ENCODE results near the gene DSPP. TPM values are rescaled to one million over a fixed set of nuclear protein-coding genes. Genes with fewer than 3 reads are reported as not detected.

The DSPP gene
- total RNA-seq, 1 experiment from 2014 or later: not detected

- no peak for DNase-seq
- Histone ChIP-seq H2BK120ac (ENCODE audit: low read depth, low read length, poor library complexity, severe bottlenecking) (no peak within 1 kb of the TSS), H4K8ac (replicated peaks; ENCODE audit: insufficient read length, low read depth, low read length) (no peak within 1 kb of the TSS), H2BK20ac (ENCODE audit: low read depth, low read length, poor library complexity, severe bottlenecking) (no peak within 1 kb of the TSS), H3K9me3 (ENCODE audit: control insufficient read depth, low read depth, low read length) (no peaks in the 10 kb centered on the region), H2BK5ac (ENCODE audit: insufficient read length, low read length) (no peak within 1 kb of the TSS), H2AK5ac (ENCODE audit: insufficient read length, low read length) (no peak within 1 kb of the TSS), H4K5ac (ENCODE audit: insufficient read length, low read depth, low read length) (no peak within 1 kb of the TSS), H3K23ac (ENCODE audit: insufficient read length, low read depth, low read length) (no peak within 1 kb of the TSS), H3K27me3 (ENCODE audit: insufficient read depth, low read length) (no peaks in the 10 kb centered on the region), H3K27ac (ENCODE audit: insufficient read length, low read depth, low read length) (no peak within 1 kb of the TSS), H3K79me1 (ENCODE audit: insufficient read depth, low read depth, low read length, poor library complexity, severe bottlenecking) (no peaks in the 10 kb centered on the region), H3K23me2 (ENCODE audit: insufficient read length, low read depth, low read length, poor library complexity, severe bottlenecking) (no peaks in the 10 kb centered on the region), H4K20me1 (ENCODE audit: control insufficient read depth, insufficient read depth, insufficient read length) (no peaks in the 10 kb centered on the region), H3K18ac (ENCODE audit: insufficient read length, low read depth, low read length) (no peak within 1 kb of the TSS), H3K14ac (ENCODE audit: insufficient read depth, low read length) (no peak within 1 kb of the TSS), H3K4ac (ENCODE audit: low read depth, low read length) (no peak within 1 kb of the TSS), H3T11ph (ENCODE audit: low read length) (no peak within 1 kb of the TSS), H2AFZ (ENCODE audit: low read length) (no peak within 1 kb of the TSS), H3K4me2 (ENCODE audit: insufficient read depth, insufficient read length, low read length) (no peak within 1 kb of the TSS), H2BK15ac (ENCODE audit: low read depth, low read length) (no peak within 1 kb of the TSS), H3K56ac (ENCODE audit: insufficient read length, low read depth, low read length) (no peak within 1 kb of the TSS), H2BK12ac (ENCODE audit: insufficient read length, low read depth, low read length) (no peak within 1 kb of the TSS), H3K9ac (ENCODE audit: extremely low read depth, insufficient read length, low read length) (no peak within 1 kb of the TSS), H3K79me2 (ENCODE audit: insufficient read depth, low read length) (no peaks in the 10 kb centered on the region), H3K4me1 (ENCODE audit: insufficient read depth, low read length) (peaks cover 3% of the 10 kb centered on the region; the same call in 1 of the 2 replicates), H4K91ac (ENCODE audit: insufficient read length, low read depth, low read length) (no peak within 1 kb of the TSS)
- Mint-ChIP-seq H3K4me1 (peaks cover 12% of the 10 kb centered on the region in 2 experiments), H3K27me3 (ENCODE audit: low read depth) (no peaks in the 10 kb centered on the region; the same call in 1 of the 2 replicates), H3K9me3 (no peaks in the 10 kb centered on the region; a peak in 1 of 5 replicates), H3K36me3 (ENCODE audit: insufficient read depth in 1 of 3, low read depth in 3 of 3) (no peaks in the 10 kb centered on the region), H3K4me3 (no peak within 1 kb of the TSS), H3K27ac (no peak within 1 kb of the TSS)
- WGBS (ENCODE audit: extremely low coverage, insufficient read length, low lambda C conversion rate): no CpG with 5 or more reads among the region's 3 CpGs
- TF ChIP-seq, protein P1, sequence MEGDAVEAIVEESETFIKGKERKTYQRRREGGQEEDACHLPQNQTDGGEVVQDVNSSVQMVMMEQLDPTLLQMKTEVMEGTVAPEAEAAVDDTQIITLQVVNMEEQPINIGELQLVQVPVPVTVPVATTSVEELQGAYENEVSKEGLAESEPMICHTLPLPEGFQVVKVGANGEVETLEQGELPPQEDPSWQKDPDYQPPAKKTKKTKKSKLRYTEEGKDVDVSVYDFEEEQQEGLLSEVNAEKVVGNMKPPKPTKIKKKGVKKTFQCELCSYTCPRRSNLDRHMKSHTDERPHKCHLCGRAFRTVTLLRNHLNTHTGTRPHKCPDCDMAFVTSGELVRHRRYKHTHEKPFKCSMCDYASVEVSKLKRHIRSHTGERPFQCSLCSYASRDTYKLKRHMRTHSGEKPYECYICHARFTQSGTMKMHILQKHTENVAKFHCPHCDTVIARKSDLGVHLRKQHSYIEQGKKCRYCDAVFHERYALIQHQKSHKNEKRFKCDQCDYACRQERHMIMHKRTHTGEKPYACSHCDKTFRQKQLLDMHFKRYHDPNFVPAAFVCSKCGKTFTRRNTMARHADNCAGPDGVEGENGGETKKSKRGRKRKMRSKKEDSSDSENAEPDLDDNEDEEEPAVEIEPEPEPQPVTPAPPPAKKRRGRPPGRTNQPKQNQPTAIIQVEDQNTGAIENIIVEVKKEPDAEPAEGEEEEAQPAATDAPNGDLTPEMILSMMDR (conservative IDR thresholded peaks at IDR 0.05): no peak
These were observed 41.7 kb downstream of the DSPP start, which contains the start of gene DMP1 for GRCh38 chr4:87649980-87650379. TSS of gene DMP1 (plus strand) at chr4:87650280. CDS start at chr4:87656493, 6,213 bp downstream.
